Central memory CD4-positive, alpha-beta T cell (primary cell): ENCODE measurements around the gene MGMT.

ENCODE experiments used
- DNase-seq: peaks from one replicate; pipeline ENCODE4 v3.0.0; 2022

MGMT gene

DNA sequence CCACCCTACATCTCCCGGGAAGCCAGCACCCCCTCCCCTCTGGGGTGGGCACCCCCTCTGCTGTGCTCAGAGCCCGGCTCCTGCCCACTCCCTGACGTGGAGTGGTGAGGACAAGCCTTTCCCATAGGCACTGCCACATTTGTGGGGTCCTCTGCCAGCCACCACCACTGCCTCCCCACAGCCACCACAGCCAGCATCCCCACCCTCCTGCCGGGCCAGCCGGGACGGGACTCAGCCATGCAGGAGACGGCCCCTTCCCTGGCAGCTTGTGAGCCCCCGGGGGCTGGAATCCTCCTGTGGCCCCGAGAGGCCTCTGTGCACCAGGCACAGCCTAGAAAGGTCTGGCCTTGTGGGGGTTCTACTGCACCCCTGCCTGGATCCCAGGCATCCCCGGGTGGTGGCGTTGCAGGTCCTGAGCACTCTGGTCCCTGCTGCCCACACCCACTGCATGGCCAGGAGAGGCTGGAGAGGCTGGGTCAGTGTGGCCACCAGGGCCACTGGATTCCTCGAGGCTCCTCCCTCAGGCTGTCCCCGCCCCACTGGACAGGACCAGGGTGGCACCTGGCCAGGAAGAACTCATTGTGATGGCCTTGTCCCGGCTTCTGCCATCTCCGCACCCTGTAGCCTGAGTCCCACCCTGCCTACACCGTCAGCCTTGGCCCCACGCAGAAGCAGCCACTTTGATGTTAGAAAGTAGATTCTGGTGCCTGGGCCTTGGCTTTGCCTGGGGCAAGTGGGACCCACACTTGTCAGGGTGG, 349.0 kb downstream of the MGMT start:
- no peak for DNase-seq

- no peak for DNase-seq
Observed at GRCh38 chr10:129816656-129817045, 349.6 kb downstream of the MGMT start.
